Astrocyte (in vitro differentiated cells and primary cell): Measurements from ENCODE around the gene PELI2. TPM values are rescaled to one million over a fixed set of nuclear protein-coding genes. Genes with fewer than 3 reads are reported as not detected.

Experiments used
- DNase-seq: peaks from one replicate; pipeline ENCODE4 v3.0.0-alpha.2; 2010; ENCODE audit warnings: low read depth
- FAIRE-seq: peaks from 2 replicates; lab custom pipeline; 2011; peaks lifted over from hg19 to GRCh38; lab: Jason Lieb, UNC
- H2AFZ ChIP-seq: 2 replicates; pipeline ENCODE4 v1.6.0; 2012; ENCODE audit warnings: low read depth, low read length, inconsistent platforms
- H3K27ac ChIP-seq: 2 replicates; pipeline ENCODE4 v1.5.1; 2011; ENCODE audit warnings: low read depth, low read length, inconsistent platforms
- H3K27me3 ChIP-seq: 2 replicates; pipeline ENCODE4 v1.6.0; 2011; ENCODE audit warnings: low read length, inconsistent platforms; ENCODE audit not compliant: insufficient read depth
- H3K36me3 ChIP-seq: 2 replicates; pipeline ENCODE4 v1.5.1; 2011; ENCODE audit warnings: low read length, inconsistent platforms; ENCODE audit not compliant: insufficient read depth
- H3K4me1 ChIP-seq: 2 replicates; pipeline ENCODE4 v1.5.1; 2011; ENCODE audit warnings: low read length, inconsistent platforms; ENCODE audit not compliant: insufficient read depth
- H3K4me2 ChIP-seq: 2 replicates; pipeline ENCODE4 v1.6.0; 2012; ENCODE audit warnings: low read length, inconsistent platforms
- H3K4me3 ChIP-seq: 2 replicates; pipeline ENCODE4 v1.5.1; 2011; ENCODE audit warnings: low read depth, mild to moderate bottlenecking, low read length, inconsistent platforms; ENCODE audit not compliant: insufficient read depth
- H3K79me2 ChIP-seq: 2 replicates; pipeline ENCODE4 v1.6.0; 2012; ENCODE audit warnings: mild to moderate bottlenecking, low read length, inconsistent platforms; ENCODE audit not compliant: insufficient read depth
- H3K9ac ChIP-seq: 2 replicates; pipeline ENCODE4 v1.6.0; 2012; ENCODE audit warnings: mild to moderate bottlenecking, low read length, inconsistent platforms
- H3K9me3 ChIP-seq: 2 replicates; pipeline ENCODE4 v1.5.1; 2012; ENCODE audit warnings: low read depth, mild to moderate bottlenecking, low read length, inconsistent platforms; ENCODE audit not compliant: insufficient read depth
- H4K20me1 ChIP-seq: 2 replicates; pipeline ENCODE4 v1.6.0; 2012; ENCODE audit warnings: low read length, inconsistent platforms; ENCODE audit not compliant: insufficient read depth
- H3K27ac Mint-ChIP-seq: one replicate; pipeline ENCODE4 v1.8.0; 2021; ENCODE audit warnings: mild to moderate bottlenecking, mixed read lengths; ENCODE audit not compliant: unreplicated experiment
- H3K27me3 Mint-ChIP-seq: one replicate; pipeline ENCODE4 v1.8.0; 2021; ENCODE audit warnings: low read depth, mixed read lengths; ENCODE audit not compliant: unreplicated experiment
- H3K36me3 Mint-ChIP-seq: one replicate; pipeline ENCODE4 v1.8.0; 2021; ENCODE audit warnings: low read depth, mixed read lengths; ENCODE audit not compliant: unreplicated experiment
- H3K4me1 Mint-ChIP-seq: one replicate; pipeline ENCODE4 v1.8.0; 2021; ENCODE audit warnings: low read depth, mixed read lengths; ENCODE audit not compliant: unreplicated experiment
- H3K4me3 Mint-ChIP-seq: one replicate; pipeline ENCODE4 v1.8.0; 2021; ENCODE audit warnings: mild to moderate bottlenecking, moderate library complexity, mixed read lengths; ENCODE audit not compliant: unreplicated experiment
- H3K9me3 Mint-ChIP-seq: one replicate; pipeline ENCODE4 v1.8.0; 2021; ENCODE audit warnings: mild to moderate bottlenecking, mixed read lengths; ENCODE audit not compliant: unreplicated experiment
- EZH2 ChIP-seq: IDR thresholded peaks from 2 replicates; pipeline ENCODE4 v1.6.1; 2012; ENCODE audit warnings: mild to moderate bottlenecking, low read length, inconsistent platforms; ENCODE audit not compliant: insufficient read depth
- total RNA-seq: library from RNA; stranded (reverse); gene quantifications from 2 replicates; pipeline ENCODE4 v1.2.1, GENCODE V29; 2021
- TF ChIP-seq, protein P1 (sequence below): IDR thresholded peaks from 2 replicates; pipeline ENCODE4 v1.5.1; 2011; ENCODE audit warnings: low read depth, mild to moderate bottlenecking, inconsistent platforms, low read length, moderate library complexity; ENCODE audit not compliant: insufficient read depth

Gene PELI2
- total RNA-seq, 1 donor from 2014 or later, result 5.3 TPM

DNA sequence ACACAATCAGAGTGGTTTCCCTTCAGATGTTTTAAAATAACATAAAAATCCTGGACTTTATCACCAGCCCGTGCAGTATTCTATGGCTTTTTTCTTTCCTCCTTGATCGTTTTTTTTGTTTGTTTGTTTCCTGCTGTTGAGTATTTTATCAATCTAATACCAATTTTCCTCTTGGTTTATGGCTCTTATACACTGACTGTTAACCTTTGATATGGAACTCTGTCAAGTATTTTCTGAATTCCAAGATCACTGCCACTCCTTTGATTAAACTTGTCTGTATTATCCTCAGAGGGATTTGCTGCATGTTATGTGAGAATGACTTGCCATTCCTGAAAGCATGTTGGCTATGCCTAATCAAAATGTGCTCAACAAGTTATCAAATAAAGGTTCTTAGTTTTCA, 88.4 kb downstream of the PELI2 start:
- H3K4me3 Mint-ChIP-seq, result no peak overlapping the region
- Histone ChIP-seq H2AFZ (no peak overlapping the region), H4K20me1 (no peaks in the 10 kb centered on the region), H3K4me3 (no peak overlapping the region), H3K36me3 (no peaks in the 10 kb centered on the region), H3K27ac (no peak overlapping the region), H3K9me3 (no peaks in the 10 kb centered on the region), H3K79me2 (no peaks in the 10 kb centered on the region), H3K27me3 (no peaks in the 10 kb centered on the region), H3K9ac (no peak overlapping the region), H3K4me1 (peaks cover 11% of the 10 kb centered on the region), H3K4me2 (no peak overlapping the region)
- peak; percentile 39 for FAIRE-seq
- no peaks in the 10 kb centered on the region for H3K36me3 Mint-ChIP-seq
- no peaks in the 10 kb centered on the region for H3K9me3 Mint-ChIP-seq
- H3K27me3 Mint-ChIP-seq, result no peaks in the 10 kb centered on the region
- peaks cover 13% of the 10 kb centered on the region for H3K4me1 Mint-ChIP-seq
- no peak overlapping the region for H3K27ac Mint-ChIP-seq
- TF ChIP-seq, protein P1, sequence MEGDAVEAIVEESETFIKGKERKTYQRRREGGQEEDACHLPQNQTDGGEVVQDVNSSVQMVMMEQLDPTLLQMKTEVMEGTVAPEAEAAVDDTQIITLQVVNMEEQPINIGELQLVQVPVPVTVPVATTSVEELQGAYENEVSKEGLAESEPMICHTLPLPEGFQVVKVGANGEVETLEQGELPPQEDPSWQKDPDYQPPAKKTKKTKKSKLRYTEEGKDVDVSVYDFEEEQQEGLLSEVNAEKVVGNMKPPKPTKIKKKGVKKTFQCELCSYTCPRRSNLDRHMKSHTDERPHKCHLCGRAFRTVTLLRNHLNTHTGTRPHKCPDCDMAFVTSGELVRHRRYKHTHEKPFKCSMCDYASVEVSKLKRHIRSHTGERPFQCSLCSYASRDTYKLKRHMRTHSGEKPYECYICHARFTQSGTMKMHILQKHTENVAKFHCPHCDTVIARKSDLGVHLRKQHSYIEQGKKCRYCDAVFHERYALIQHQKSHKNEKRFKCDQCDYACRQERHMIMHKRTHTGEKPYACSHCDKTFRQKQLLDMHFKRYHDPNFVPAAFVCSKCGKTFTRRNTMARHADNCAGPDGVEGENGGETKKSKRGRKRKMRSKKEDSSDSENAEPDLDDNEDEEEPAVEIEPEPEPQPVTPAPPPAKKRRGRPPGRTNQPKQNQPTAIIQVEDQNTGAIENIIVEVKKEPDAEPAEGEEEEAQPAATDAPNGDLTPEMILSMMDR, result no peak
- TF ChIP-seq EZH2, result no peak
- no peak for DNase-seq

DNA sequence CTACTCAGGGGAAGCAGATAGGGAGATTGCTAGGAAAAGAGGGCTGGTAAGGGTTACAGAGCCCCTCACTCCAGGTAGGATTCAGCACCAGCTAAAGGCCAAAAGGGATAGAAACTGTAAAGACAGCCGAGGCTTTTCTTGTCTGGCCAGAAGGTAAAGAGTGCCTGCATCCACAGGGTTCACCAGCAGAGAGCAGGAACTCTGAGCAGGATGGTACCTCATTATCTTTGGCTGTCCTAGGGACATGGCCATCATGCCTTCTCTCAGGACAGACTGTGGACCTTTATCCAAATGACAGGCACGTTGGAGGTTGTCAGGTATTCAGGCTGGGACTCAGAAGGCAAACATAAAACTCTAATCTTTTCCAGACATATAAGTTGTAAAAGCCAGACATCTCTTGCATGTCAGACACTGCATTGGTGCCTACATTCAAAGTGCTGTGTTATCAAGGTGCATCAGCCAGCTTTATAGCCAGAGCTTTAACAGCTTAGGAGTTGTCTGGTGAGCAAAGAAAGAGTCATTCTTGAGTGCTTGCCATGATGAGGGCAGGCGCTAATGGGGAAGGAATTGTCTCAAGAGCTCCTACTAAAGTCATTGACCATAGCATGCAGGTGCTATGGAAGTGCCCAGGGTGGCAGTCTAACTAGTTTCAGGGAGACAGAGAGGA, 89.5 kb downstream of the PELI2 start:
- no peak for DNase-seq
- Mint-ChIP-seq H3K36me3 (no peaks in the 10 kb centered on the region), H3K4me1 (peaks cover 16% of the 10 kb centered on the region), H3K27me3 (no peaks in the 10 kb centered on the region), H3K27ac (no peak overlapping the region), H3K4me3 (no peak overlapping the region), H3K9me3 (no peaks in the 10 kb centered on the region)
- FAIRE-seq, result no peak
- no peaks in the 10 kb centered on the region for H4K20me1 ChIP-seq
- H3K9me3 ChIP-seq, result no peaks in the 10 kb centered on the region
- H3K27ac ChIP-seq, result no peak overlapping the region
- no peak for TF ChIP-seq EZH2
- TF ChIP-seq, protein P1, result no peak
- H3K79me2 ChIP-seq, result no peaks in the 10 kb centered on the region
- no peak overlapping the region for H3K9ac ChIP-seq
- H3K4me1 ChIP-seq, result peaks cover 11% of the 10 kb centered on the region
- no peak overlapping the region for H2AFZ ChIP-seq
- no peak overlapping the region for H3K4me2 ChIP-seq
- H3K4me3 ChIP-seq, result no peak overlapping the region
- no peaks in the 10 kb centered on the region for H3K27me3 ChIP-seq
- no peaks in the 10 kb centered on the region for H3K36me3 ChIP-seq

DNA sequence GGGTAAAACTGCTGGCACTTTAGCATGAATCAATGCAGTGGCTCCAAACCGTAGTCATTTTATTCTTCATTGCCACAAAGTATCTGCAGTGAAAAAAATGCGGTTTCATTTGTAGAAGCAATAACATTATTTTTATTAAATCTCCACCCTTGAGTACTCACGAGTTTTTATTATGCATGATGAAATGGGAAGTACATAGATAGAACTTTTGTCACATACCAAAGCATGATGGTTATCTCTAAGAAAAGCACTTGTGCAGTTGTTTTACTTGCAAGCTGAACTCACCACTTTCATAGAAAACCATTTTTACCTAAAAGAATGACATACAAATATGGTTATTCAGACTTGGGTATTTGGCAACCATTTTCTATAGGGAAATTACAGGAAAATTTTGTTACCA, 90.3 kb downstream of the PELI2 start:
- TF ChIP-seq, protein P1, result no peak
- no peak for TF ChIP-seq EZH2
- H3K27me3 Mint-ChIP-seq, result no peaks in the 10 kb centered on the region
- no peaks in the 10 kb centered on the region for H3K36me3 Mint-ChIP-seq
- FAIRE-seq, result no peak
- no peak overlapping the region for H3K27ac Mint-ChIP-seq
- Histone ChIP-seq H3K9ac (no peak overlapping the region), H3K36me3 (no peaks in the 10 kb centered on the region), H3K9me3 (no peaks in the 10 kb centered on the region), H3K4me2 (no peak overlapping the region), H4K20me1 (no peaks in the 10 kb centered on the region), H3K79me2 (no peaks in the 10 kb centered on the region), H3K4me3 (no peak overlapping the region), H2AFZ (no peak overlapping the region), H3K27me3 (no peaks in the 10 kb centered on the region), H3K4me1 (peaks cover 11% of the 10 kb centered on the region), H3K27ac (no peak overlapping the region)
- H3K4me3 Mint-ChIP-seq, result no peak overlapping the region
- no peak for DNase-seq
- peaks cover 21% of the 10 kb centered on the region for H3K4me1 Mint-ChIP-seq
- no peaks in the 10 kb centered on the region for H3K9me3 Mint-ChIP-seq
